Right lobe of liver (tissue), 4 donors: ENCODE results near the gene HMGB4.

Source experiments
- POLR2A ChIP-seq: fragments of 450-650 bp; IDR thresholded peaks from one replicate; pipeline ENCODE4 v1.6.1; 2017; ENCODE audit warnings: antibody characterized with exemption, mild to moderate bottlenecking
- TF ChIP-seq, protein P1 (sequence below), 4 donors: fragments of 200-600 bp in 3 of 4; fragments of 450-650 bp in 1 of 4; IDR thresholded peaks; one replicate each; pipeline versions ENCODE4 v1.5.1 to v1.8.0; 2016 to 2022; ENCODE audit warnings: antibody characterized with exemption in 4 of 4, mild to moderate bottlenecking in 2 of 4
- donor health status: DM: no; HTN: no; CAD: no.
- donor health status: DM: no; HTN: no; CAD: no.
- donor health status: DM: no; HTN: yes; CAD: no.

GRCh38 chr1:33872683-33873082 lies 8.8 kb downstream of the HMGB4 start:
- TF ChIP-seq, protein P1, sequence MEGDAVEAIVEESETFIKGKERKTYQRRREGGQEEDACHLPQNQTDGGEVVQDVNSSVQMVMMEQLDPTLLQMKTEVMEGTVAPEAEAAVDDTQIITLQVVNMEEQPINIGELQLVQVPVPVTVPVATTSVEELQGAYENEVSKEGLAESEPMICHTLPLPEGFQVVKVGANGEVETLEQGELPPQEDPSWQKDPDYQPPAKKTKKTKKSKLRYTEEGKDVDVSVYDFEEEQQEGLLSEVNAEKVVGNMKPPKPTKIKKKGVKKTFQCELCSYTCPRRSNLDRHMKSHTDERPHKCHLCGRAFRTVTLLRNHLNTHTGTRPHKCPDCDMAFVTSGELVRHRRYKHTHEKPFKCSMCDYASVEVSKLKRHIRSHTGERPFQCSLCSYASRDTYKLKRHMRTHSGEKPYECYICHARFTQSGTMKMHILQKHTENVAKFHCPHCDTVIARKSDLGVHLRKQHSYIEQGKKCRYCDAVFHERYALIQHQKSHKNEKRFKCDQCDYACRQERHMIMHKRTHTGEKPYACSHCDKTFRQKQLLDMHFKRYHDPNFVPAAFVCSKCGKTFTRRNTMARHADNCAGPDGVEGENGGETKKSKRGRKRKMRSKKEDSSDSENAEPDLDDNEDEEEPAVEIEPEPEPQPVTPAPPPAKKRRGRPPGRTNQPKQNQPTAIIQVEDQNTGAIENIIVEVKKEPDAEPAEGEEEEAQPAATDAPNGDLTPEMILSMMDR (IDR thresholded peaks at IDR 0.05): no peak
- no peak for TF ChIP-seq POLR2A
